Gastroesophageal sphincter (tissue), 3 donors: ENCODE measurements around the gene CDH13.

Experiments
- CTCF ChIP-seq, 4 experiments: fragments of 200-600 bp in 2 of 4; fragments of 450-650 bp in 2 of 4; sonication (generic) in 1 of 4; IDR thresholded peaks; one replicate each; pipeline ENCODE4 v1.5.1; 2017 to 2019; ENCODE audit warnings: antibody characterized with exemption in 4 of 4, mild to moderate bottlenecking in 2 of 4, moderate library complexity in 2 of 4
- EP300 ChIP-seq: sonication (generic); formaldehyde crosslinking; IDR thresholded peaks from one replicate; pipeline ENCODE4 v1.6.1; 2017; ENCODE audit warnings: antibody characterized with exemption, mild to moderate bottlenecking

GRCh38 chr16:82833378-82833993 lies 206.7 kb downstream of the CDH13 start:
- TF ChIP-seq EP300 (no peak), CTCF (IDR thresholded peaks at IDR 0.05) (no peak)
